Measurements from ENCODE around the gene CCDC34. TPM values are rescaled to one million over a fixed set of nuclear protein-coding genes. Genes with fewer than 3 reads are reported as not detected.
A peak's percentile ranks its signal among the peaks of the same experiment; 100 is the strongest.

Gene CCDC34
- total and polyA plus RNA-seq, 3 donors from 2014 or later = 15.2 to 40.9 (median 24.2) TPM

- Histone ChIP-seq H3K27ac (peak overlapping the region in 1 of 2 donors; percentile 7), H3K27me3 (no peaks in the 10 kb centered on the region), H3K4me3 (no peak overlapping the region), H3K9me3 (no peaks in the 10 kb centered on the region), H3K36me3 (ENCODE audit: low read depth, missing control alignments) (no peaks in the 10 kb centered on the region), H3K4me1 (peaks cover 37% of the 10 kb centered on the region)
- DNase-seq = no peak
- intact Hi-C loops (cut with DNase I; ENCODE audit: low total_unique reads) = no loop called here
- 74 to 80% methylated on average over 6 of the region's 6 CpGs for WGBS, 2 donors
- TF ChIP-seq CTCF (IDR thresholded peaks at IDR 0.05) = no peak
- TF ChIP-seq POLR2A (IDR thresholded peaks at IDR 0.05) = no peak
Measured at GRCh38 chr11:27390318-27391295, 27.6 kb upstream of the CCDC34 start.

- Histone ChIP-seq H3K4me1 (peaks cover 20% of the 10 kb centered on the region), H3K9me3 (no peaks in the 10 kb centered on the region), H3K36me3 (ENCODE audit: low read depth, missing control alignments) (no peaks in the 10 kb centered on the region), H3K4me3 (no peak overlapping the region), H3K27ac (no peak overlapping the region), H3K27me3 (no peaks in the 10 kb centered on the region)
- intact Hi-C loops (cut with DNase I; ENCODE audit: low total_unique reads) = no loop called here
- no peak for TF ChIP-seq POLR2A (IDR thresholded peaks at IDR 0.05)
- TF ChIP-seq CTCF (IDR thresholded peaks at IDR 0.05) = no peak
- no peak for DNase-seq
- WGBS, 2 donors = 58 to 64% methylated on average over 1 of the region's 1 CpG
Measured at GRCh38 chr11:27388869-27389268, 25.9 kb upstream of the CCDC34 start.

- Histone ChIP-seq H3K27me3 (no peaks in the 10 kb centered on the region), H3K27ac (no peak overlapping the region), H3K36me3 (ENCODE audit: low read depth, missing control alignments) (no peaks in the 10 kb centered on the region), H3K4me3 (no peak overlapping the region), H3K4me1 (peaks cover 13% of the 10 kb centered on the region), H3K9me3 (no peaks in the 10 kb centered on the region)
- WGBS, 2 donors = 27 to 56% methylated on average over 2 of the region's 2 CpGs
- no peak for TF ChIP-seq CTCF (IDR thresholded peaks at IDR 0.05)
- no peak for TF ChIP-seq POLR2A (IDR thresholded peaks at IDR 0.05)
- no peak for DNase-seq
- intact Hi-C loops (cut with DNase I; ENCODE audit: low total_unique reads) = no loop called here
Measured at GRCh38 chr11:27388001-27388400, 25.0 kb upstream of the CCDC34 start.

GRCh38 chr11:27387362-27387761, 24.3 kb upstream of the CCDC34 start:
- 35 to 45% methylated on average over 2 of the region's 2 CpGs for WGBS, 2 donors
- no peak for TF ChIP-seq CTCF (IDR thresholded peaks at IDR 0.05)
- no peak for TF ChIP-seq POLR2A (IDR thresholded peaks at IDR 0.05)
- no peak for DNase-seq
- no peaks in the 10 kb centered on the region for H3K27me3 ChIP-seq
- intact Hi-C loops (cut with DNase I; ENCODE audit: low total_unique reads) = no loop called here
- H3K27ac ChIP-seq = no peak overlapping the region
- no peaks in the 10 kb centered on the region for H3K36me3 ChIP-seq (ENCODE audit: low read depth, missing control alignments)
- H3K4me3 ChIP-seq = no peak overlapping the region
- no peaks in the 10 kb centered on the region for H3K9me3 ChIP-seq
- peaks cover 8% of the 10 kb centered on the region for H3K4me1 ChIP-seq

All from testis (tissue), 3 donors.